GM21576 (cell line): ENCODE data around the gene ARFGAP1.

Source experiments
- ATAC-seq: cut with Tn5 transposase; IDR thresholded peaks from one replicate; pipeline ENCODE4 v1.9.1; 2021; ENCODE audit warnings: mild to moderate bottlenecking, moderate library complexity; ENCODE audit not compliant: unreplicated experiment

The ARFGAP1 gene

DNA sequence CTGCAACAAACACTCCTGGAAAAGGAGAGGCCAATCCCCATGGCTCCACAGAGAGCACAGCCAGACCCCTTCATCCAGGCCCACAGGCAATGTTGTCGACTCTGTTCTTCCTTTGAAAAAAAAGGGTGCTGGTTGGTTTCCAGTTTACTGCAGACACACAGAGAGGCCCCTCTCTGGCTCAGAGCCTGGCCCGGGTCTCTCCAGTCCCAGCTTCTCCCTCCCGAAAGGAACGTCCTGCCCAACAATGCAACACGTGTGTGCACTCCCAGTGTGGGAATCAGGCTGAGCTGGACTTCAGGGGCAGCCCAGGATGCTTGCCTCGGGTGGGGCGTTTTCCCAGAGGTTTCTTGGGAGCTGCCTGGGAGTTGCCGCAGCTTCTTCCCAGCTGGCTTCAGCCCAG, 13.8 kb upstream of the ARFGAP1 start:
- ATAC-seq = no peak

DNA sequence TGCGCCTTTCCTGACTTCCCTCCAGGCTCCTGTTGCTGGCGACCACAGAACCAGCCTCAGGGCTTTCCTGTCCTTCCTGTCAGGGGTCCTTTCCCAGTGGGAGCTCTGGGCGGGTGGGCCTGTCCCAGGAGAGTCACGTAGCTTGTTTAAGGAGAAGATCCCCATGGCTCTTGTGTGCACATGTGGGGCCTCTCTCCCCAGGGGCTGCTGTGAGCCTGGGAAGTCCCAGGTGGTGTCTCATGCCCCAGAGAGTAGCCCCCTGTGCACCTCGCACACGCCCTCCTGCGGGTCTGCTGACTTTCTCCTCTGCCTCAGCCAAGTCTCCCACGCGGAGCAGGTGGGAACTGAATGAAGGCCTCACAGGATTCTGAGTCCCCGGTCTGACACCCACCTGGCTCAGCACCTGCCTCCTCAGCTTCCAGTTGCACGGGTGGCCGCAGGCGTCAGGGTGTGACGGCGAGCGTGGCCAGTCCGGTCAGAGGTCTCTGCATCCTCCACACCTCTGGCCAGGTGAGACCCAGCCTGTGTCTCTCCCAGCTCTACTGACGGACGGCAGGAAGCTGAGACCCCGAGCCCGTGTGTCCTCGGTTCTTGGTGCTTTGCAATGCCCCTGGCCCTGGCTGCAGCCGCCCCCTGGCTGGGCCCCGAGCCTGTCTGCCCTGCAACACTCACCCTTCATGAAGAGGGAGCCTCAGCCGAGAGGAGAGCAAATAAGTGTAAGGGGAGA, 12.7 kb upstream of the ARFGAP1 start:
- ATAC-seq = no peak

DNA sequence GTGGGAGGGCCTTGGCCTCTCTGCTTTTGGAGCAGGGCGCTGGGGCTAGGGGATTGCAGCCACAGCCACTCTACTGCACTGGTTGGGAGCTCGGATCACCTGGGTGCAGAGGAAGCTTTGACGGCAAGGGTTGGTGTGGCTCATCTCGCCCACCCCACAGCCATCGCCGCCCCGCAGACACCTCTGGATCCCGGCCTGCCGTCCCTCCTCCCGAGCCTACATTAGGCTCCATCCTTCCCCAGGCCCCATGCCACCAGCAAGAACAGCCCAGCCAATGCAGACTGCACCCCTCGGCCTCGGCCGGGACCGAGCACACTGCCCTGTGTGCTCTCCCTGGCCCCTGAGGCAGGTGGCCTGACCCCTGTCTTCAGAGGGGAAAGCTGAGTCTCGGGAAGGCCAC, 12.1 kb upstream of the ARFGAP1 start:
- no peak for ATAC-seq

DNA sequence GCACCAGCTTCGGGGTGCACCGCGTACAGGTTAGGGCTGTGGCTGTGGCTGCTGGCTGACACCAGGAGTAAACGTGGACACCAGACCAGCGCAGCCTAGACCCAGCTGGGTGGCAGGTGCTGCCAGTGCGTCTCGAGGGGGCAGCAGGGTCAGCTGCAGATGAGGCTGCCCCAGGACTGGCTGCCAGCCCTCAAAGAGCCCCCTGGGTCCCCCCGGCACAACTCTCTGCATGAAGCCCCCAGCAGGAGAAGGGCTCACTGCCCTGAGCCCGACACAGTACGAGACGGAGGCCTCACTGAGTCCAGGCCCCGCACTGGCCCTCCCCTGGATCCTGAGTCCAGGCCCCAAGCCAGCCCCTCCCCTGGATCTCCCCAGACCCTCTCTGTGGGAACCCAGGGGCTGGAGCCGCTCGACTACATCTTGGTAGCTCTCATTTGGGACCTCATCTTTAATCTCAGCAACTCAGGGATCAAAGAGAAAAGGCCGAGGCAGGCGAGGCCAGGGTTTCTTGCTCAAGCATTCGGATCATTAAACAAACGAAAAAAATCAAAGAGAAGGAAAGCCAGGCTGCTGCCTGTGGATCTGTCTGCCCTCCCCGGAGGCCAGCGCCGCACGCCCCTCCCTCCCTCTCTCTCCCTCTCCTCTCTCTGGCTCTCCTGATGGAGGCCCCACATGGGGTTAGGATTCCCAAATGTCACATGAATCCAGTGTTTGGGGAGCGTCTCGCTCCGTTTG, 11.4 kb upstream of the ARFGAP1 start:
- no peak for ATAC-seq

DNA sequence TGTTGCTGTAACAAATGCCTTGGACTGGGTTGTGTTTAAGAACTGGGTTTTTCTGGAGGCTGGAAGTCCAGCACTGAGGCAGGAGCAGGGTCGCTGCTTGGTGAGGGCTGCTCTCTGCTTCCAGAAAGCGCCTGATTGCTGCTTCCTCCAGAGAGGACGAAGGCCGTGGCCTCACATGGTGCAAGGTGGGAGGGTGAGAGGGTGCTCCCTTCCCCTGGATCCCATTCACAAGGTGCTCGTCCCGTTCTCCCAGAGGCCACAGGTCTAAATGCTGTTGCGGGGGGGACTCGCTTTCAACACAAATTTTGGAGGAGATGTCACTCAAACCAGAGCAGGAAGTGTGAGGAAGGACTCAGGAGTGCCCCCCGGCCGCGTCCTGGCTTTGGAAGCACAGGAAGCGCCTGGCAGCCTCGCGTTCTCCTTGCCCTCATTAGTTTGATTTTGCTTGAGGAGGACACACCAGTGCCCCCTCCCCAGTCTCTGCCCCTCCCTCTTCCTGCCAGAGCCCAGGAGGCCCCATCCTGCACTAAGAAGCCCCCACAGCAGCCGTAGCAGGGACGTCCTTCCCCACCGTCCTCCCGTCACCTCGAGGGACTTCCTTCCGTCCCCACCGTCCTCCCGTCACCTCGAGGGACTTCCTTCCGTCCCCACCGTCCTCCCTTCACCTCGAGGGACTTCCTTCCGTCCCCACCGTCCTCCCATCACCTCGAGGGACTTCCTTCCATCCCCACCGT, 10.7 kb upstream of the ARFGAP1 start:
- no peak for ATAC-seq

DNA sequence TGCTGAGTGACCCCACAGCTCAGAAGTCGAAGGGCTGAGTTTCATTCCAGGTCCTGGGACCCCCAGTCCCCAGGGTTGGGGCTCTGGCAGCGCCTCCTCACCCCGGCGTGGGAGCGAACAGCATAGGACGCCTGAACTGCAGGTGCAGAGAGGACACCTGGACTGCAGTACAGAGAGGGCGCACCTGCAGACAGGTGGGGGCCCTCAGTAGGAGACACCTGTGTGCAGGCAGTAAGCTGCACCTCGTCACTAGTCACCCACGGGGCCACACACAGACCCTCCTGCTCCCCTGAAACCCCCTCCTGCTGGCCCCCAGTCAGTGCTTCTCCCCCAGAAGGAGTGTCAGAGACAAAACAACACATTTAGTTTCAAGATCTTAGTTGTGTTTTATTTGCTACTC, 9.8 kb upstream of the ARFGAP1 start:
- no peak for ATAC-seq

DNA sequence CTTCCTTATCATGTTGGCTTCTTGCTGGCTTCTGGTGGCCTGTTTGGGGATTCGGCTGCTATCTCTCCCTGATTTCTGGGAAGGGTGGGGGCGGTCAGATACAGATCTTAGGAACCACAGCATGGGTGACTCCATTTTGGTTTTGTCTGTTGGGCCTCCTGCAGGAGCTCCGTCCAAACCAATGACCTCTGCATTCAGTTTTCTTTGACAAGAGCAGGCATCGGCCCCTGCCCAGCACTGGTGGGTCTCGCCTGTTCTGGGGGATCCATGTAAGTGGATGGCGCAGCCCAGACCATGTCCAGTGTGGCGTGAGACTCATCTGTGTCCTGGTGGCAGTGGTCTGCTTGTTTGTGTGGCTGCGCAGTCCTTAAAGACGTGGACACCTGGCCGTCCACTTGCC, 8.6 kb upstream of the ARFGAP1 start:
- ATAC-seq = no peak

DNA sequence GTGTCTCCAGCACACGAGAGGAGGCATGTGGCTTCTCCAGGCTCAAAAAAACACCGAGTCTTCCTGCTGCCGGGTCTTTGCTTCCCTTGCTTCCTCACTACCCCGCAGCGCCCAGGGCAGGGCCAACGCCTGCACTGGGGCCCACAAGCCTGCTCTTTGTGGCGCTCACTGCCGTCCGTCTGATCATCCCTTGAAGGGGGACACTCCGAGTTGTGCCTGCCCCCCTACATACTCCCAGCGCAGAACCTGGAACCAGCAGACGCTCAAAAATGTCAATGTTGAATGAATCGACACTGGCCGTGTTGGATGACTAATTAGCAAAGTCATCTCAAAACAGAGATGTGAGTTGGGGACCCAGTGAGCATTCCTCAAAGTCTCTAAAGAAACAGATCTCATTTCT, 8.1 kb upstream of the ARFGAP1 start:
- no peak for ATAC-seq

DNA sequence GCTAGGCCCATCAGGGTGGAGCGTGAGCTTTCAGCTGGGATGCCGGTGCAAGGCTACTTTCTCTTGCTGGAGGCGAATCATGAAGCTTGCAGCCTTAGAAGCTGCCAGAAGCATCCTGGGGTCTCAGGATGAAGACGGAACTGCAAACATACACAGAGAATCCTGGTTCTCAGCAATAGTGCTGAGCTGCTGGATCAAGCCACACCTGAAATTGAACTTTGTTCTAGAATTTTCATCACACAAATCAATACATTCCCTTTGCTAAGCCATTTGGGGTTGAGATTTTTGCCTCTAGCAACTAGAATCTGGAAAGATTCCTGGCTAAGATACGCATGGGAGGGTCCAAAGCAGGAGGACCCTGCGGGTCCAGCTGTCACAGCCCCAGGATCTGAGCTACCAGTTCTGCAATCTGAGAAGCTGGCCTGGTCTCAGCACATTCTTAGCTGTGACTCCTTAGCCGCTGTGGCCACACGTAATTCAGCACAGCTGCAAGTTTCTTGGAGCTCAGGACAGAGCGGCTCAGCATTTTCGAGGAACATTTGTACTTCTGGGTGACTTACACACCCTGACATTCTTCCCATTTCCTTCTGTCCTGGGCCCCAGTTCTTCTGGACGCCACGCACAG, 6.6 kb upstream of the ARFGAP1 start:
- ATAC-seq = no peak

DNA sequence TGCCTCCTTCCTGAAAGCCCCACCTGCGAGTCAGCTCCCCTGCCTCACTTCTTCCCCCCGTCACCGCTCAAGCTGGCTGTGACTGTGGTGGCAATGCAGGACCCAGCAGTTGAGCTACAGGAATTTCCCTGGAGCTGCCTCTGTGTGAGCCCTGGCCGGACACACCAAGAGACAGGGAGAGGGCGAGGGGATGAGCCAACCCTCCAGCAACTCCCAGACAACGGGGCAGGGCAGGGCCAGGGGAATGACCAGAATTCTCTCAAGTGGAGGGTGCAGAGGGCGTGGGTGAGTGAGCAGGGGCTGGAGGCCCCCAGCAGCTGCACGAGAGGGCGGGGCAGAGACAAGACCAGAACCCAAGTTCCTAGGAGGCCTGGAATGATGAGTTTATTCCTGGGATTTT, 4.9 kb upstream of the ARFGAP1 start:
- ATAC-seq = no peak

DNA sequence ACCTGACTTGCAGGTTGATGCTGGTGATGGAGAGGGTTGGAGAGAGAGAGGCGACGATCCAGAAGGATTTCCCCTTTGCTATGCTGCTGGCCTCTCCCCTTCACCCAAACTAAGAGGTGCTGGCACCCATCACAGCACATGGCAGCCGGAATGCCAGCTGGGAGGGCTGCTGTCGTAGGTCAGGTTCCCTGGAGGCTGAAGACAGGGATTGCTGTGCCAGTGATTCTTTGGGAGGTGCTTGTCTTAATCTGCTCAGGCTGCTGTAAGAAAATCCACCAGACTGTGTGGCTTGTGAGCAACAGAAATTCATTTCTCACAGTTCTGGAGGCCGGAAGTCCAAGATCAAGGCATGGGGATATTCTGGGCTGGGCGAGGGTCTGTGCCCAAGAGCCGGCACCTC, 4.4 kb upstream of the ARFGAP1 start:
- no peak for ATAC-seq

DNA sequence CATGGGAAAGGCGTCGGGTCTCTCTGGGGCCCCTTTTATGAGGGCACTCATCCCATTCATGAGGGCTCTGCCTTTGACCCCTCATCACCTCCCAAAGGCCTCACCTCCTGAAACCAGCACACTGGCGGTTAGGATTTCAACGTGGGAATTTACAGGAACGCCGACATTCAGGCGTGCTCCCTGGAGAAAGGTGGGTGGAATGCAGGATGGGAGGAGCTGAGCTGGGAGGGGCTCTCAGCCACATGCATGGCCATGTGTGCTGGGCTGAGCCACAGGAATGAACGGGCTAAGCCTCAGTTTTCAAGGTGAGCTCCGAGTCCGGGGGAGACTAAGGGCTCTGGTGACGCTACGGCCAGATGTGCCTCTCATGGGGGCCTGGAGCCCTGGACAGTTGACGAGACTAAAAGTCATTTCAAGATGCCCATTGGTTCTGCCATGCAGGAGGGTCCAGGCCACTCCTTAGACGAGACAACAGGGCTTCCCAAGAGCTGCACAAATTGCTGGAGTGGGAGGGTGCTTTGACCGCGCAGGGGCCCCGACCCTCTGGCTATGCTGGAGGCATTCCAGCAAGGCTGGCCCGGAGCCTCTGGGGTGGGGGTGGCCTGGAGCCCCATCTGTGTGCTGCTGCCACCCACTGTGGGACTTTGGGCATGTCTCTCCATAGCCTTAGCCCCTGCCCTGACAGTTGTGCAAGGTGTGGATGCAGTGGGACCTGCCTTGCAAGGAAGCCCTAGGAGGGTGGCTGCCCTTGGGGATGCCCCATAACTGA, 3.8 kb upstream of the ARFGAP1 start:
- no peak for ATAC-seq

DNA sequence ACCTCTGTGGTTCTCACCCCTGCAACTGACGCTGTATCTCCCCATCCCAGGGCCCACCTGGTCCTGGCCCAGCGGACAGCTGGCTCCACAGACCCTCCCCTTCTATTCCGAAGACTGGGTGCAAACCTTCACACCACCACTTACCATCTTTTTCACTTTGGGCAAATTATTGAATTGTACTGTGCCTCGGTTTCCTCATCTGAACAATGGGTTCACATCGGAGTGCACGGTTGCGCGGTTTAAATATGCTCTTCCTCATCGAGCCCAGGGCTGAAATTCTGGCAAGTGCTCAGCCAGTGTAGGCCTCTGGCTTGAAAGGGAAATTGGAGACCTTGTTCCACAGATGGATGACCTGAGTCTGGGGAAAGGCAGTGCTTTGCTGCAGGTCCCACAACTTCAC, 2.9 kb upstream of the ARFGAP1 start:
- no peak for ATAC-seq

DNA sequence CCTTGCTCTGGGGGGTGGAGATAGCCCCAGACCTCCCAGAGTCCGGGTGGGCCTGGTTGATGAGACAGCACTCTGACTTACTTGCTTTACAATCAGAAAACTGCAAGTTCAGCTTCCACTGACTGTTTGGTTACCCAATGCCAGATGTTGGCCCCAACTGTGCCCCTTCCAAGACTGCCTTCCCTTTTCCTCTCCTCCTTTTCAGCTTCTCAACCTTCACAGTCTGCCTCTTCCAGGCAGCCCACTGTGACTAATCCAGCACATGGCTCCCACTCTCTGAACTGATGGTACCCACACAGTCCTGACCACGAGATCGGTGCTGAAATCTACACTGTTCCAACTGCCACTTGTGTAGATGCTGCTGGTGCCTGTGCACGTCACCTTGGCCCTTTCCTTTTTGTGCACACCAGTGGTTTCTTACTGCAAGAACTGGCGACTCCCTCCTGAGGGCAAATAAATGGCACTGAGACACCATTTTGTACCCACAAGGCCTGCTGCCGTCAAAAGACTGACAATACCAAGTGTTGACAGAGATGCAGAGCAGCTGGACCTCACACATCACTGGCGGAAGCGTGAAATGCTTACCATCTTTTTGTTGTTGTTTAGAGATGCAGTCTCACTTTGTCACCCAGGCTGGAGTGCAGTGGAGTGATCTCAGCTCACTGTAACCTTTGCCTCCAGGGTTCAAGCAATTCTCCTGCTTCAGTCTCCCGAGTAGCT, 1.8 kb upstream of the ARFGAP1 start:
- ATAC-seq = no peak

DNA sequence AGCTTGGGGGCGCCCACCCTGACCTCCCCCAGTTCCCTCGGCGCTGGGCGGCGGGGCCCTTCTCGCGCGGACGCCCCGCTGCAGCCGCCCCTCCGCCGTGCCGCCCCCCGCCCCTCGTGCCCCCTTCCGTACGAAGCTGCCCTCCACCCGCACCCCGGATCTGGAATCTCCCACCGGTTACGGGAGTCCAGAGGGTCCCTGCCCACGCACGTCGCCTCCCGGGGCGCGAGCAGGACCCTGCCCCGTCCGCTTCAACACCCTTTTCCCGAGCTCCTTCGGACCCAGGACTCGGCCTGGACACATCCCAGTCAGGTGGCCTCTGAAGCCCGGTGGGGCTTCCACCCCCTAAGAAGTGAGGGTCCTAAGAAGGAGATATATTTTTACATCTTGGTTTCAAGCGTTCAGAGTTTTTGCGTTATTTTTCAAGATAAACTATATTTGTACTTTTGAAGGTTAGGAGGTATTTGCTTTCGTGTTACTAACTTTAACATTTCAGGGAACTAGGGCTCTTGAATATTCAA, 506 bp downstream of the ARFGAP1 start:
- no peak for ATAC-seq

DNA sequence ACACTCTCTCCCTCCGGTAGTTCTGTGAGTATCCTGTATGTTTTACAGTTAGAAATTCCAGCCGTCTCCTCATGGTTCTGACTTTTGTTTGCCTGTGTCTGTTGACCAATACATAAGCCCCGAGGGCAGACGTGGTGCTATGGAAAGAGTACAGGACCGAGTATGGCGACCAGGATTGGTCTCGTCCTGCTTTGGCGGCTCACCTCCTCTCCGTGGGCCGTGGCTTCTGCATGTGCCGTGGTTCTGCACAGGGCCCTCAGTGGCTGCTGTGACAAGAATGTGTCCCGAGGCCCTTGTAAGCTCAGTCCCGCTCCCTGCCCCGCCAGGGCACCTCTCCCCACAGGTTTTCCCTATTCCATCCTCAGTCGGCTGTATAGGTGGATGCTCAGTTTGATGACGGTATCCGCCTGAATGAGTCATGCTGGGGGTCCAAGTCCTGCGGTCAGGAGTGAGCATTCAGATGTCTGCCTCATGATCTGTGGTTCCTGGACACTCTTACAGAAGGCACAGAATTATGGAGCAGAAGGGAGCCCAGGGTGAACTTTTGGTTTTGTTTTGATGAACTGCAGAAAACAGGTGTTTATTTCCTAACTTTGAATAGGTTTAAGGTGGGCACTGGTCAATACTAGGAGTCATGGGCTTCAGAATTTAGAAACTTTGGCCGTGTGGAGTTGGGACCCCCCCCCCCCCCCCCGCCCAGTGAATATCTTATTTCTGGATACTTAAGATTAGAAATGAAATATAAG, 1.2 kb downstream of the ARFGAP1 start:
- no peak for ATAC-seq

DNA sequence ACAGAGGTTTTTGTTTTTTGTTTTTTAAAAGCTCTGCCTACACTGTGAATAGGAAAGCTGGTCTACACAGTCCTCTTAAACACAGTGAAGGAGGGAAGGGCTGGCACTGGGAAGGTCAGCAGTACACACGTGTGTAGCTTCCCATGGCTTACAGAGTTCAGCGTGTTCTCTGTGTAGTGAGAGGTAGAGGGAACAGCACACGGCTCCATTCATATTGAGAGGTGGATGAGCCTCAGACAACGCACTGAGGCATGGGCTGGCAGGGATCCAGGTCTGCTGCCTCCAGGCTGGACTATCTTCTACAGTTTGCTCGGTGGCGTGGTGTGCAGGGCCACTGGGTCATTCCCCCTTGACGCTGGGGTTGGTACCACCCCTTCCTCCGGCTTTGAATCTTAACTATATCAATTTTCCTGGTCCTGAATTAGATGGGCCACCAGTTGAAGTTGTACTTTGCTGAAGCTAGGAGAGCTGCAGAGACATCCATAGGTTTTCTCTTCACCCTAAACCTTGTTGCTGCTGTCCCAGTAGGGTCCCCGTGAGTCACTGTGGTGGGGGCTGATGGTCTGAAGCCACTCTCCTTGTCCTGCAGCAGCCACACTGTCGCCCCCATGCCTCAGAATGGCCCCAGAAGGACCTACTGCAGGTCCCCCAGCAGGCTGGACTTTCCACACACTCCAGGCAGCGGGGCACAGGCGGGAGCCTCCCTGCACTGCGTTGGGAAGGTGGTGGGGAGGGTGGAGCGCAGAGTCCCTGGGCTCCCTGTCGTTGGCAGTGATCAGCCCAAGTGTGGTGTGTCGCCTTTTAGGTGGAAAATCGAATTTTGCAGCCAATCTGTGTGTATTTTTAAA, 2.0 kb downstream of the ARFGAP1 start:
- ATAC-seq = no peak

DNA sequence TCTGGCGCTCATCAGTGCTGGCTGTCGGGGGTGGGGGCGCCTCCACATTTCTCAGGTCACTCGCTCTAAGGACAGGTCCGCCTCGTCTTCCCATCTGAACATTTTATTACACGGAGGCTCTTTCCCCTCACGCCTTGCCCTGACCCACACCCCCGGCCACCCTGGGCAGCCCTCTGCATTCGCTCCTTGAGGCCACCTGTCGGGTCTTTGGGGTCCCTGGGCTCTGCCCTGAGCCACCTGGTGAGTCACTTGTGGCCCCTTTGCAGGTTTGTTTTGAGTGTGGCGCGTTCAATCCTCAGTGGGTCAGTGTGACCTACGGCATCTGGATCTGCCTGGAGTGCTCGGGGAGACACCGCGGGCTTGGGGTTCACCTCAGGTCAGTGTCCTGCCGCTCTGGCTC, 3.2 kb downstream of the ARFGAP1 start:
- ATAC-seq = no peak
